ENCODE results near the gene FABP6. TPM values are rescaled to one million over a fixed set of nuclear protein-coding genes. Genes with fewer than 3 reads are reported as not detected.

FABP6 gene
- total and polyA plus RNA-seq, 9 of the 15 experiments (the other 6 are each of a cell fraction or from before 2014, with no cell fraction given): 0.11 to 0.33 (median 0.21) TPM; not detected in 4

GRCh38 chr5:160198841-160199409 is 30.4 kb upstream of the FABP6 start:
- peak overlapping the region; percentile 75 for H3K4me2 ChIP-seq (ENCODE audit: insufficient read depth, low read length)
- FAIRE-seq (peak; percentile 69), DNase-seq (ENCODE audit: extremely low read depth in 1 of 4, low spot score in 3 of 4) (peak in 1 of 4 experiments; percentile 18), ATAC-seq (no peak; the same call in 2 of the 3 replicates)
- H3K4me1 ChIP-seq (replicated peaks in 1 of 2; ENCODE audit: control insufficient read depth in 2 of 2, insufficient read depth in 2 of 2, low read length in 2 of 2): peaks cover 27 to 29% of the 10 kb centered on the region in 2 experiments
- WGBS (ENCODE audit: insufficient coverage, low coverage, missing lambda C conversion rate): 35% methylated on average over 8 of the region's 8 CpGs
- intact Hi-C loops (cut with micrococcal nuclease): loop anchor here (1.0 to 5.0 kb wide), 4 partner anchors 43 to 192 kb away; no protein-coding TSS in a partner anchor
- H2AFZ ChIP-seq (ENCODE audit: low read depth, low read length): peak overlapping the region; percentile 99
- no peaks in the 10 kb centered on the region for H3K9me3 ChIP-seq (replicated peaks; ENCODE audit: control insufficient read depth, insufficient read depth, low read depth, low read length)
- peaks cover 3% of the 10 kb centered on the region for H3K9me1 ChIP-seq (ENCODE audit: control insufficient read depth, insufficient read depth, low read length)
- CTCF ChIA-PET (ENCODE audit: low intra/inter-chr PET ratio): interaction anchor here (1.0 to 2.8 kb wide), 3 partner anchors 146 to 192 kb away, joined by 3 to 33 read pairs (median 15); no protein-coding TSS in a partner anchor
- BruUV-seq (replicated peaks): no TSS peak
- H3K4me3 ChIP-seq: no peak overlapping the region
- H4K20me1 ChIP-seq (replicated peaks; ENCODE audit: control insufficient read depth, insufficient read depth, low read length): no peaks in the 10 kb centered on the region
- H3K9ac ChIP-seq (ENCODE audit: insufficient read depth in 1 of 2, low read depth in 2 of 2, low read length in 2 of 2): no peak overlapping the region
- H3K27me3 ChIP-seq (ENCODE audit: control insufficient read depth in 2 of 2, insufficient read depth in 2 of 2, low read length in 2 of 2): no peaks in the 10 kb centered on the region
- POLR2A ChIA-PET: interaction anchor here (0.8 kb wide), 1 partner anchor 12 kb away, joined by 3 read pairs; no protein-coding TSS in a partner anchor
- in situ Hi-C loops (cut with MboI): loop anchor here (5.0 kb wide), 1 partner anchor 148 kb away; no protein-coding TSS in a partner anchor
- no peaks in the 10 kb centered on the region for H3K36me3 ChIP-seq (ENCODE audit: control insufficient read depth, insufficient read depth, low read length)
- H3K79me2 ChIP-seq (ENCODE audit: control insufficient read depth, insufficient read depth, low read length): no peaks in the 10 kb centered on the region
- H3K27ac ChIP-seq (ENCODE audit: extremely low read depth, low read depth, low read length): no peak overlapping the region
- TF ChIP-seq MTA3 (IDR thresholded peaks at IDR 0.05; ENCODE audit: borderline replicate concordance) (no peak), SP2 (IDR thresholded peaks at IDR 0.05; ENCODE audit: extremely low read depth, low read depth, low read length, poor library complexity, severe bottlenecking) (no peak), NCOA6 (IDR thresholded peaks at IDR 0.05) (no peak), ZHX1 (conservative IDR thresholded peaks at IDR 0.05; ENCODE audit: low read length) (no peak), HSF4 (CRISPR knock-in tag; IDR thresholded peaks at IDR 0.05; ENCODE audit: borderline replicate concordance) (no peak), LCOR (CRISPR knock-in tag; IDR thresholded peaks at IDR 0.05) (peak; percentile 62; the same call in 1 of the 2 replicates), KAT7 (CRISPR knock-in tag; IDR thresholded peaks at IDR 0.05; ENCODE audit: borderline replicate concordance) (peak; percentile 22; the same call in 1 of the 2 replicates), TFAP4 (CRISPR knock-in tag; IDR thresholded peaks at IDR 0.05; ENCODE audit: borderline replicate concordance) (peak; percentile 13; the same call in 1 of the 2 replicates), PURB (CRISPR knock-in tag; IDR thresholded peaks at IDR 0.05; ENCODE audit: low read depth) (no peak), C11orf30 (IDR thresholded peaks at IDR 0.05; ENCODE audit: low read depth) (no peak), CEBPG (CRISPR knock-in tag; IDR thresholded peaks at IDR 0.05) (no peak), CEBPG (tag; conservative IDR thresholded peaks at IDR 0.05 in 1 of 2, IDR thresholded peaks at IDR 0.05 in 1 of 2) (no peak), E2F8 (IDR thresholded peaks at IDR 0.05; ENCODE audit: low read depth, partially characterized antibody) (no peak), FOXA3 (CRISPR knock-in tag; conservative IDR thresholded peaks at IDR 0.05 in 1 of 2, IDR thresholded peaks at IDR 0.05 in 1 of 2) (0 out of 4 replicates have a peak, but pooled peaks of 1 of the 2 experiments have one; percentile 31)

Measured in K562 (cell line).